T-cell (primary cell): Measurements from ENCODE around the gene PIK3R4. TPM values are rescaled to one million over a fixed set of nuclear protein-coding genes. Genes with fewer than 3 reads are reported as not detected.

Source experiments
- ATAC-seq, 4 experiments: fragments of 200-7000 bp in 3 of 4; fragments of 150-1000 bp in 1 of 4; cut with Tn5 transposase; replicated peaks in 1 of 4; 1 replicate in 3 of 4; 2 replicates in 1 of 4; pipeline ENCODE4 v1.10.0; 2021; ENCODE audit warnings: moderate library complexity in 3 of 4, mild to moderate bottlenecking in 2 of 4, moderate number of reproducible peaks in 1 of 4
- CTCF ChIA-PET, 2 donors: fragments of 300-600 bp; sonication (Branson Sonifier 250); formaldehyde crosslinking; loops; one replicate each; lab custom pipeline; 2022; ENCODE audit warnings: antibody characterized with exemption in 2 of 2; lab: Charles Lee
- POLR2A ChIA-PET, 2 donors: fragments of 300-600 bp; sonication (Branson Sonifier 250); formaldehyde crosslinking; loops; one replicate each; lab custom pipeline; 2022; ENCODE audit warnings: antibody characterized with exemption in 2 of 2; lab: Charles Lee
- DNase-seq, 35 experiments: peaks; one replicate each; pipeline versions ENCODE4 v3.0.0 to v3.0.0-alpha.2; 2013 to 2023
- H3K27ac ChIP-seq: one replicate; pipeline ENCODE4 v1.5.1; 2013; ENCODE audit warnings: low read length
- H3K27me3 ChIP-seq, 2 experiments: replicated peaks in 1 of 2; 1 replicate in 1 of 2; 2 replicates in 1 of 2; pipeline versions ENCODE4 v1.6.1 to v1.7.0; 2013; ENCODE audit warnings: low read length in 1 of 2, mixed read lengths in 1 of 2; ENCODE audit not compliant: control insufficient read depth in 2 of 2, insufficient read depth in 2 of 2; ENCODE audit errors: extremely low read depth in 1 of 2
- H3K36me3 ChIP-seq, 2 donors: 1 replicate in 1 of 2; 2 replicates in 1 of 2; pipeline versions ENCODE4 v1.6.1 to v1.7.0; 2013; ENCODE audit warnings: low read length in 1 of 2; ENCODE audit not compliant: control insufficient read depth in 2 of 2, insufficient read depth in 1 of 2; ENCODE audit errors: extremely low read depth in 1 of 2
- H3K4me1 ChIP-seq, 2 experiments: 1 replicate in 1 of 2; 2 replicates in 1 of 2; pipeline versions ENCODE4 v1.6.1 to v1.7.0; 2013; ENCODE audit warnings: low read length in 2 of 2, mixed read lengths in 1 of 2; ENCODE audit not compliant: insufficient read depth in 2 of 2, control insufficient read depth in 1 of 2; ENCODE audit errors: extremely low read depth in 1 of 2
- H3K4me3 ChIP-seq, 2 donors: 1 replicate in 1 of 2; 2 replicates in 1 of 2; pipeline versions ENCODE4 v1.5.1 to v1.7.0; 2013; ENCODE audit warnings: mild to moderate bottlenecking in 2 of 2, low read length in 1 of 2, moderate library complexity in 1 of 2; ENCODE audit not compliant: control insufficient read depth in 1 of 2; ENCODE audit errors: extremely low read depth in 1 of 2
- H3K9me3 ChIP-seq: 2 replicates; pipeline ENCODE4 v1.7.0; 2013
- H3K27ac Mint-ChIP-seq, 2 donors: one replicate each; pipeline ENCODE4 v1.8.0; 2020 to 2021; ENCODE audit warnings: mild to moderate bottlenecking in 2 of 2, mixed read lengths in 2 of 2
- H3K27me3 Mint-ChIP-seq, 2 donors: one replicate each; pipeline ENCODE4 v1.8.0; 2021 to 2022; ENCODE audit warnings: mixed read lengths in 2 of 2
- H3K36me3 Mint-ChIP-seq: one replicate; pipeline ENCODE4 v1.8.0; 2021; ENCODE audit warnings: mixed read lengths
- H3K4me1 Mint-ChIP-seq, 3 donors: one replicate each; pipeline ENCODE4 v1.8.0; 2020 to 2022; ENCODE audit warnings: mixed read lengths in 3 of 3, mild to moderate bottlenecking in 1 of 3
- H3K4me3 Mint-ChIP-seq, 3 donors: one replicate each; pipeline ENCODE4 v1.8.0; 2020 to 2022; ENCODE audit warnings: mild to moderate bottlenecking in 3 of 3, mixed read lengths in 3 of 3, moderate library complexity in 3 of 3
- H3K9me3 Mint-ChIP-seq, 3 donors: one replicate each; pipeline ENCODE4 v1.8.0; 2020 to 2022; ENCODE audit warnings: mixed read lengths in 3 of 3
- WGBS: methylation state at CpG from one replicate; pipeline ENCODE4 v1.1.5; 2013; ENCODE audit warnings: missing lambda C conversion rate; ENCODE audit not compliant: insufficient coverage; 5-methylcytosine and 5-hydroxymethylcytosine counted together
- total RNA-seq, 35 experiments: library from RNA in 6 of 35; stranded (reverse) in 6 of 35; fragments of 120-200 nt in 1 of 35; gene quantifications; one replicate each; pipeline versions ENCODE4 v1.2.1 to v1.2.4 and lab custom pipeline; 2013 to 2026

Gene PIK3R4
- total RNA-seq, 5 donors from 2014 or later (not counting 1 experiment from before 2014, with no cell fraction given), result 14.4 to 30.7 (median 26.0) TPM

DNA sequence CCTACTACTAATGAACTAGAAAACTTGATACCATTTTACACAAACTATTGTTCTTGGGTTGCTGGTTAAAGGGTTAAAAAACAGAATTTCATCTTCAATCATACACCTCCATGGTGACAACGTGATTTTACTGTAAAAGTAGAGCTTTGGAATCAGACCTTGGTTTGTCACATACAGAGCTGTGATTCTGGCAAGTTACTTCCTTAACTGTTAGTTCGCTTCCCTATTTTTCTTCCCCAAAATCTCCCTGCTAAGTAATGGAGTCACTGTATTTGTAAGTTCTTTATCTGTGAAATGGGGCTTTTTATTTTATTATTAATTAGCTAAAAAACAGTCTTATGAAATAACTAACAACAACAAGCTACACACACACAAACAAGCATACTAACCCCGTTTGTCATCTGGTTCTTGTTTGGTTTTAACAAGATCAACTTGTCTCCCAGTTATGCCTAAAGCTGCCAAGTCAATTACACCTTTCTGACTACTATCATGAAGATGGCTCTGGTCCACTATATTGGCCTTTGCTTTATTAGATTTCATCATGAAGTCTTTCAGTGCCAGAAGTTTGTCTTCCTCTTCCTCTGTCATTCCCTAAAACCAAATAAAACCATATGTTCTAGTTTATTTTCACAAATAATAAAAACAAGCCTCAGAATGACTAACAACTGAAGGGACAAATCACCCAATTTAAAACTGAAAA is 38.6 kb downstream of the PIK3R4 start:
- Histone ChIP-seq H3K4me1 (no peaks in the 10 kb centered on the region), H3K27me3 (no peaks in the 10 kb centered on the region), H3K27ac (no peak overlapping the region), H3K4me3 (no peak overlapping the region), H3K36me3 (peaks cover 3 to 18% of the 10 kb centered on the region in 2 donors), H3K9me3 (no peaks in the 10 kb centered on the region)
- no peak for ATAC-seq
- POLR2A ChIA-PET, result no interaction called here
- H3K4me1 Mint-ChIP-seq, result no peaks in the 10 kb centered on the region
- H3K9me3 Mint-ChIP-seq, result no peaks in the 10 kb centered on the region
- WGBS, result 91% methylated on average over 1 of the region's 3 CpGs
- H3K36me3 Mint-ChIP-seq, result peaks cover 61% of the 10 kb centered on the region
- DNase-seq, result no peak
- H3K4me3 Mint-ChIP-seq, result no peak overlapping the region
- no peak overlapping the region for H3K27ac Mint-ChIP-seq
- CTCF ChIA-PET, result interaction anchor here in 1 of 2 donors (0.7 kb wide), 1 partner anchor 31 kb away, joined by 3 read pairs; no protein-coding TSS in a partner anchor
- H3K27me3 Mint-ChIP-seq, result no peaks in the 10 kb centered on the region

DNA sequence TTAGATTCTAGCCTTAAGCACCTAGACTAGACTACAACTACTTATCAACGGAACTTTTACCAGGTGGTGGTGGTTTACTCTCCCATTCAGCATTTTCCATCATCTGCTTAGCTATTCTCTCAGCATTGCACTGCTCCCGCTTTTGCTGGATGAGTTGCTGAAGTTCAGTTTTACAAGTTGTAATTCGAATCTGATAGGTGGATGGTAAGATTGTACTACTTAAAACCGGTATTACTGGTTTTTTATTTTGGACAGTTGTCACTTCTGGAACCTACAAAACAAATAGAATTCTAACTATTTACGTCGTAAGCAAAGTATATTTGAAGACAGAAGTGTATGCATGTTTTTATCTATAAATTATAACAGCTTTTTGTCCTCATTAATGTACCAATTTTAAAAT is 41.1 kb downstream of the PIK3R4 start:
- Histone ChIP-seq H3K27me3 (no peaks in the 10 kb centered on the region), H3K27ac (no peak overlapping the region), H3K4me1 (no peaks in the 10 kb centered on the region), H3K4me3 (no peak overlapping the region), H3K9me3 (no peaks in the 10 kb centered on the region), H3K36me3 (peaks cover 0 to 25% of the 10 kb centered on the region in 2 donors)
- peaks cover 64% of the 10 kb centered on the region for H3K36me3 Mint-ChIP-seq
- H3K4me3 Mint-ChIP-seq, result no peak overlapping the region
- WGBS, result no CpG with 5 or more reads among the region's 6 CpGs
- H3K9me3 Mint-ChIP-seq, result no peaks in the 10 kb centered on the region
- POLR2A ChIA-PET, result no interaction called here
- H3K4me1 Mint-ChIP-seq, result no peaks in the 10 kb centered on the region
- ATAC-seq, result no peak
- DNase-seq, result no peak
- CTCF ChIA-PET, result no interaction called here
- H3K27ac Mint-ChIP-seq, result no peak overlapping the region
- no peaks in the 10 kb centered on the region for H3K27me3 Mint-ChIP-seq

- H3K27me3 Mint-ChIP-seq, result no peaks in the 10 kb centered on the region
- no peak for ATAC-seq
- no peaks in the 10 kb centered on the region for H3K4me1 ChIP-seq
- no peak overlapping the region for H3K4me3 Mint-ChIP-seq
- ChIA-PET POLR2A (no interaction called here), CTCF (no interaction called here)
- no peak for DNase-seq
- H3K9me3 Mint-ChIP-seq, result no peaks in the 10 kb centered on the region
- H3K27me3 ChIP-seq, result no peaks in the 10 kb centered on the region
- no peak overlapping the region for H3K4me3 ChIP-seq
- H3K9me3 ChIP-seq, result no peaks in the 10 kb centered on the region
- no peak overlapping the region for H3K27ac ChIP-seq
- H3K36me3 ChIP-seq, result peaks cover 0 to 34% of the 10 kb centered on the region in 2 donors
- no peaks in the 10 kb centered on the region for H3K4me1 Mint-ChIP-seq
- peaks cover 70% of the 10 kb centered on the region for H3K36me3 Mint-ChIP-seq
- 97% methylated on average over 3 of the region's 3 CpGs for WGBS
- H3K27ac Mint-ChIP-seq, result no peak overlapping the region
Measured at GRCh38 chr3:130702985-130703384, 43.6 kb downstream of the PIK3R4 start.

GRCh38 chr3:130700541-130700940 is 46.1 kb downstream of the PIK3R4 start:
- Histone ChIP-seq H3K4me3 (no peak overlapping the region), H3K4me1 (no peaks in the 10 kb centered on the region), H3K27ac (no peak overlapping the region), H3K27me3 (no peaks in the 10 kb centered on the region), H3K9me3 (no peaks in the 10 kb centered on the region), H3K36me3 (peaks cover 0 to 28% of the 10 kb centered on the region in 2 donors)
- Mint-ChIP-seq H3K27ac (no peak overlapping the region), H3K4me1 (no peaks in the 10 kb centered on the region), H3K27me3 (no peaks in the 10 kb centered on the region), H3K9me3 (no peaks in the 10 kb centered on the region), H3K4me3 (no peak overlapping the region), H3K36me3 (peaks cover 76% of the 10 kb centered on the region)
- ChIA-PET CTCF (interaction anchor here in 1 of 2 donors (0.7 kb wide), 1 partner anchor 173 kb away, joined by 3 read pairs; no protein-coding TSS in a partner anchor), POLR2A (interaction anchor here in 1 of 2 donors (0.6 kb wide), 1 partner anchor 11 kb away, joined by 3 read pairs; no protein-coding TSS in a partner anchor)
- DNase-seq, result no peak
- no peak for ATAC-seq
- 90% methylated on average over 2 of the region's 2 CpGs for WGBS

- Mint-ChIP-seq H3K27me3 (no peaks in the 10 kb centered on the region), H3K4me1 (no peaks in the 10 kb centered on the region), H3K36me3 (peaks cover 78% of the 10 kb centered on the region), H3K9me3 (no peaks in the 10 kb centered on the region), H3K27ac (no peak overlapping the region), H3K4me3 (no peak overlapping the region)
- no peaks in the 10 kb centered on the region for H3K9me3 ChIP-seq
- CTCF ChIA-PET, result interaction anchor here (0.5 to 0.7 kb wide), 2 partner anchors 173 to 819 kb away, joined by 3 to 5 read pairs; no protein-coding TSS in a partner anchor
- ATAC-seq (no peak), DNase-seq (peak in 1 of 35 experiments; percentile 28)
- H3K27ac ChIP-seq, result no peak overlapping the region
- H3K4me1 ChIP-seq, result no peaks in the 10 kb centered on the region
- peaks cover 0 to 27% of the 10 kb centered on the region in 2 donors for H3K36me3 ChIP-seq
- H3K27me3 ChIP-seq, result no peaks in the 10 kb centered on the region
- H3K4me3 ChIP-seq, result no peak overlapping the region
- POLR2A ChIA-PET, result no interaction called here
Measured at GRCh38 chr3:130699765-130700164, 46.9 kb downstream of the PIK3R4 start.

- no peak overlapping the region for H3K4me3 Mint-ChIP-seq
- no peak for DNase-seq
- H3K9me3 Mint-ChIP-seq, result no peaks in the 10 kb centered on the region
- Histone ChIP-seq H3K4me1 (no peaks in the 10 kb centered on the region), H3K36me3 (peaks cover 6 to 15% of the 10 kb centered on the region in 2 donors), H3K27ac (no peak overlapping the region), H3K4me3 (no peak overlapping the region), H3K9me3 (no peaks in the 10 kb centered on the region), H3K27me3 (no peaks in the 10 kb centered on the region)
- no peak for ATAC-seq
- peaks cover 0 to 3% (median 0%) of the 10 kb centered on the region in 3 donors for H3K4me1 Mint-ChIP-seq
- no peak overlapping the region for H3K27ac Mint-ChIP-seq
- ChIA-PET POLR2A (no interaction called here), CTCF (no interaction called here)
- WGBS, result no CpG with 5 or more reads among the region's 2 CpGs
- H3K27me3 Mint-ChIP-seq, result no peaks in the 10 kb centered on the region
- peaks cover 82% of the 10 kb centered on the region for H3K36me3 Mint-ChIP-seq
Measured at GRCh38 chr3:130693314-130693713, 53.3 kb downstream of the PIK3R4 start.
